Activated naive CD4-positive, alpha-beta T cell (primary cell): ENCODE results near the gene RAD23A.
"Not testable (repeated sequence)": the region's sequence is repeated elsewhere in the genome, so short reads cannot be mapped to it uniquely, and the experiment has no call there.

Source experiments
- DNase-seq, 4 experiments: peaks; one replicate each; lab custom pipeline; 2025; lab: John Stamatoyannopoulos, UW

The RAD23A gene

DNA sequence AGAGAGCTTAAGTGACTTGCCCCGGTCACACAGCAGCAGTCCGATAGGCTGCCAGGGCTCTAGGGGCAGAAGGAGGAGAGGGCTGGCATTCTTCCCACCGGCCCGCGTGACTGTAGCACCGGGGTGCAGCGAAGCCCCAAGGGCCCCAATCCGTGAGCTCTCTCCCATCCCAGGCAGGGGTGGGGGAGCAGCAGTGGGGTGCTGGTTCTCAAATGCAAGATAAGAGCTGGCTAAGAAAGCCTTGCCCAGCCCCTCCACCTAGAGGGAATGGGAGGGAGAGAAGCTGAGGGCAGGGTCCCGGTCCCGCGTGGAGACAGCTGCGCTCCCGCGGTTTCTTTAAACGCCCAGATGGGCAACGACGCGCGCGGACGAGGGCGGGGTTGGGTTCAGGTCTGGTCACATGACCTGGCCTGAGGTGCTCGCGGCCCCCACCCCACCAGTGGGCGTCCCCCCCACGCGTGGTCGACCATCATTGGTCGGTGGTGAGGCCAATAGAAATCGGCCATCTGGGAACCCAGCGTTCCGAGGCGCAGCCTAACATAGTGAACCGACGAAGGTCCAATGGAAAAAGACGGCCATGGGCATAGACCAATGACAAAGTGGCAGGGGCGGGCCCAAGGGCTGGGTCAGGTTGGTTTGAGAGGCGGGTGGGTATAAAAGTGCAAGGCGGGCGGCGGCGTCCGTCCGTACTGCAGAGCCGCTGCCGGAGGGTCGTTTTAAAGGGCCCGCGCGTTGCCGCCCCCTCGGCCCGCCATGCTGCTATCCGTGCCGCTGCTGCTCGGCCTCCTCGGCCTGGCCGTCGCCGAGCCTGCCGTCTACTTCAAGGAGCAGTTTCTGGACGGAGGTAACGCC lies 7.5 kb upstream of the RAD23A start, which contains the start of gene CALR:
TSS of gene CALR (plus strand) at position 683 of the 852 bp plus-strand sequence. CDS start at position 754, 71 bp downstream.
- DNase-seq: peak; percentile 95 to 99 (median 97)

GRCh38 chr19:12938779-12939601 lies 6.7 kb upstream of the RAD23A start:
- peak in 1 of 4 experiments; percentile 45 for DNase-seq

GRCh38 chr19:12939975-12940423 lies 5.7 kb upstream of the RAD23A start:
- no peak for DNase-seq

GRCh38 chr19:12940897-12941296 lies 4.8 kb upstream of the RAD23A start:
- no peak for DNase-seq

GRCh38 chr19:12943437-12944044 lies 2.1 kb upstream of the RAD23A start:
- DNase-seq: no peak

- DNase-seq: no peak
Measured at GRCh38 chr19:12944104-12944674, 1.5 kb upstream of the RAD23A start.

- peak in 3 of 4 experiments; percentile 42 to 56 (median 50) for DNase-seq
Measured at GRCh38 chr19:12946092-12946721, 545 bp downstream of the RAD23A start.

- no peak for DNase-seq
Measured at GRCh38 chr19:12946731-12947496, 1.3 kb downstream of the RAD23A start.

DNA sequence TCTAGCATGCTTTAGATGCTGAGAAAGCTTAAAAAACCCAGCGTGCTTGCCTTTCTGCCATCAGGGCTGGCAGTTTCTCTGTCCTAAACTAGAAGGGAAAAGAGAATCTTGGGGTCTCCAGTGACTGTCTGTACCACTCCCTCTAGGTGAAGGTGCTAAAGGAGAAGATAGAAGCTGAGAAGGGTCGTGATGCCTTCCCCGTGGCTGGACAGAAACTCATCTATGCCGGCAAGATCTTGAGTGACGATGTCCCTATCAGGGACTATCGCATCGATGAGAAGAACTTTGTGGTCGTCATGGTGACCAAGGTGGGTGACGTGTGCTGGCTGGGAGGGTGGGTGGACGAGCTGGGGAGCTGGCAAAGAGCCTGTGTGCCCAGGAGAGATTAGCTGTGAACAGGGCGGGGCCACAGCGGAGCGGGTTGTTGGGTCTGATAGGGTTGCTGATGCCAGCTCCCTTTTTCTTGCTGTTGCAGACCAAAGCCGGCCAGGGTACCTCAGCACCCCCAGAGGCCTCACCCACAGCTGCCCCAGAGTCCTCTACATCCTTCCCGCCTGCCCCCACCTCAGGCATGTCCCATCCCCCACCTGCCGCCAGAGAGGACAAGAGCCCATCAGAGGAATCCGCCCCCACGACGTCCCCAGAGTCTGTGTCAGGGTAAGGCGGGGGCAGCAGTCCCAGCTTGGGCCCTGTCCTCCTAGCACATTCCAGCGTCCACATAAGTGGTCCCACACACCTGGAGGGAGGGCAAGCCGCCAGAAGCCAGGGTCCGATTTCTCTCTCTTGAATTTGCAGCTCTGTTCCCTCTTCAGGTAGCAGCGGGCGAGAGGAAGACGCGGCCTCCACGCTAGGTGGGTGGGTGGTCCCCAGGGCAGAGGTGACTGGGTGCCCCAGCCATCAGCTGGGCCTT lies 2.3 kb downstream of the RAD23A start:
- DNase-seq: no peak

DNA sequence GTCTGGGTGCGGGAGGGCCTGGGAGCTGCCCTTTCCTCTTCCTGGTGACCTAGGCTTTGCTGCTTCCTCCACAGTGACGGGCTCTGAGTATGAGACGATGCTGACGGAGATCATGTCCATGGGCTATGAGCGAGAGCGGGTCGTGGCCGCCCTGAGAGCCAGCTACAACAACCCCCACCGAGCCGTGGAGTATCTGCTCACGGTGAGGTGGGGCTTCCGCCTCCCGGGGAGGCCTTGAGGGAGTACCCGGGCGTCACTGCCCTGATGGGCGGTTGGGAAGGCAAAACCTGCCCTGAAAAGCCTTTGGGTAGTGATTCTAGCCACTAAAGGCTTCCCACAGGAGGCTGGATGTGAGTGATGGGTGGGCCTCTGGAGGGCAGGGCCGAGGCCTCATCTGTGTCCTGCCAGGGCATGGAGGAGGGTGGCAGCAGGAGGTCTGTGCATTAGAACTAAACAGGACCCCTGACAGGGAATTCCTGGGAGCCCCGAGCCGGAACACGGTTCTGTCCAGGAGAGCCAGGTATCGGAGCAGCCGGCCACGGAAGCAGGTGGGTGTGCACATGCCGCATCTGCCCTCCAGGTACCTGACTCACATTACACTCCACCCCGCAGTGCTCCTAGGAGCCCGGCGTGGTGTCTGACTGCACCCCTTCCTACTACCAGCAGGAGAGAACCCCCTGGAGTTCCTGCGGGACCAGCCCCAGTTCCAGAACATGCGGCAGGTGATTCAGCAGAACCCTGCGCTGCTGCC lies 3.1 kb downstream of the RAD23A start:
- DNase-seq: no peak

DNA sequence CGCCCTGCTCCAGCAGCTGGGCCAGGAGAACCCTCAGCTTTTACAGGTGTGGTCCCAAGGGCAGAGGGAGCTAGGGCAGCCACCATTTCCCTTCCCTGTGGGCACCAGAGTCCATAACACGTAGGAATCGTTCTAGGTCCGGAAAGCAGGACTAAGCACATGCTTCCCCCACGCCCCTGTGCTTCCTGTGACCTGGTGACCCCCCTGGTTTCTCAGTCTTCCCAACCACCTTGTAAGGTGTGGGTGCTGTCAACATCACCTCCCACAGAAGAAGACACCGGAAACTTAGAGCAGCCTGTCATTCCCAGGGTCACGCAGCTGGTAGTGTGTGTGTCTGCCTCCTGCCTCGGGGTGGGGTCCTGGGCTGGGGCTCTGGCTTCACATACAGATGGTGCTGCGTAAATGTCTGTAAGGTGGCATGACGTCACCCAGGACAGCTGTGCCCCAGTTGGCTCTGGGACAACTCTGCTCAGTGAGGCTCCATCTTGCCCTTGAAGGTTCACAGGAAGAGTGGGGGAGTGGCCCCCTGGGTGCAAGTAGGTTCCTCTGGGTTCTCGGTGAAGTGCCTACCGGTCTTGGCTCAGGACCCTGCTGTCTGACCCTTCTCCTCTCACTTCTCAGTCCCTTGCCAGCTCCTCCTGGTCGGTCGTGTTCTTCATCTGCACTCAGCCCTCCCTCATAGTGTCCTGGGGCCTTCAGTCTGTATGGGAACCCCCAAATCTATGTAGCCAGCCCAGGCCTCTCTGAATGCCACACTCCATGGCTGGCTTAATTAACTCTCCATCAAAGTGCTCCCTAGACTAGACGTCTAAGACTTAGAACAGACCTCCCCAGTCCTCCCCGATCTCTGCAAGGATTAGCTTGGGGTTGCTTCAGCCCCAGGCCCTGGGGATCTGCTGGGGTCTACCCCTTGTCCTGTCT lies 4.0 kb downstream of the RAD23A start:
- no peak for DNase-seq

DNA sequence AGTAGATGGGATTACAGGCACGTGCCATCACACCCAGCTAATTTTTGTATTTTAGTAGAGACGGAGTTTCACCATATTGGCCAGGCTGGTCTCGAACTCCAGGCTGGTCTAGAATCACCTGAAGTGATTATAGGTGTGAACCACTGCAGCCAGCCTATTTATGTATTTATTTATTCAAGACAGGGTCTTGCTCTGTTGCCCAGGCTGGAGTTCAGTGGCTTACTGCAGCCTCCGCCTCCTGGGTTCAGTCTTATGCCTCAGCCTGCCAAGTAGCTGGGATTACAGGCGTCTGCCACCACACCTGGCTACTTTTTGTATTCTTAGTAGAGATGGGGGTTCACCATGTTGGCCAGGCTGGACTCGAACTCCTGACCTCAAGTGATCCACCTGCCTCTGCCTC lies 6.4 kb downstream of the RAD23A start:
- DNase-seq: not testable (repeated sequence)

- DNase-seq: no peak
Measured at GRCh38 chr19:12952488-12953137, 7.0 kb downstream of the RAD23A start.

- no peak for DNase-seq
Measured at GRCh38 chr19:12953138-12953798, 7.6 kb downstream of the RAD23A start.

GRCh38 chr19:12953799-12954611 lies 8.3 kb downstream of the RAD23A start:
- no peak for DNase-seq

GRCh38 chr19:12954612-12954962 lies 8.9 kb downstream of the RAD23A start:
- DNase-seq: no peak
